Measurements from ENCODE around the gene PSD4.

PSD4 gene

DNA sequence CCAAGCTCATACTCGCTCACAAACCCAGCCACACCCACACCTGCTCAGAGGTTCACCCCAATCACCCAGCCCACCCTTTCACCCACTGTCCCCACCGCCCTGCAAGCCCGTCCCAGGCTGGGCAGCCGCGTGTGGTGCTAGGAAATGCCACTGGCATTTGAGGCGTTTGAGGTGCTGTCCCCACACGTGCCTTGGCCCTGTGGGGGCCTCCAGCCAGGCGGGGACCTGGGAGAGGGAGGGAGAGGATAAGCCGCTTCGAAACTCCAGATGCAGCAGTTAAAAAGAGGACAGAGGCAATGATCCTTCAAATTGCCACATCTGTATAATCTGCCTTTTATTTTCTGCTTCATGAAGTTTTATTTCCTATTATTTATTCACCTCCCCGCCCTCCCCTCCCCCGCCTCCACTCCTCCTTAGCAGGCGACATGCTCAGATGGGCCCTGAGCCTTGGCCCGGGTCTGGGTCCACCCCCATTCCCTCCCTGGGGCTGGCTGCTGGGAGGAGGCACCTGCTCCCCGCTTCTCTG, 35.9 kb downstream of the PSD4 start:
- no peak for DNase-seq

DNA sequence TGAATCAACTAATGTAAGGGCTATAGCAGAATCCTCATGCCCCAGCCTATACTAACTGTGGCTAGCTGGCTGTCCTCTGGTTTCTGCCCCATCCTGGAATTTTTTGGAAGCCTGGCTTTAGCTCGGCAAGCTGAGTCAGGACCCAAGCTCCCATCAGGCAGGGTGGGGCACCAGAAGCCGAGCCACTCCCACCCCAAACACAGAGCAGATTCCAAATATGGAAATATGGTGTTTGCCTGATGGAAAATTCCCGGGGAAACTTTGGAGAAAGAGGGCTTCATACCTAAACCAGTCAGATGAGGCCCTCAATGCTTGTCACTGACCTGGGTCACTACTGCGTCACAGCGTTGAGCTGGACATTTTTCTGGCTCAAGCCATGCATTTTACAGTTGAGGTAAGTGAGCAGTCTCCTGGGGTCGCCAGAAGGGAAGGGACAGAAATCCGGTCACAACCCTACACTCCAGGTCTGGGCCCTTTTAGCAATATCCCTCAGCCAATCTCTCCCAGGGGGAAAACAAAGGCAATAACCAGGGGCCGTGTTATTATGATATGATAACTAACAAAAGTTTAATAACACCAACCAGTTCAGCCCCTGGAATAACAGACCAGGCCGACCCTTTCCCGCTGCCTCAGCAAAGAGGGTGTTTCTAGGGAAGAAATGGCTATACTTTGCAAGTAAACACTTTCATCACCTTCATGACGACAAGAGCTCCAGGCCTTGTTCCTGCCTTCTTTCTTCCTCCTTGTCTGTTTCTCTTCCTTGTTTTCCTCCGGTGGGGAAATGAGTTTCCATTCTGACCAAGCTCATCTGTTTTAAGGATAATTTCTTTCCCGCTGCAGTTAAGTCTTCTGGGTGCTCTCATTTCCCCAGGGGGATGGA, 37.7 kb downstream of the PSD4 start:
- no peak for DNase-seq

DNA sequence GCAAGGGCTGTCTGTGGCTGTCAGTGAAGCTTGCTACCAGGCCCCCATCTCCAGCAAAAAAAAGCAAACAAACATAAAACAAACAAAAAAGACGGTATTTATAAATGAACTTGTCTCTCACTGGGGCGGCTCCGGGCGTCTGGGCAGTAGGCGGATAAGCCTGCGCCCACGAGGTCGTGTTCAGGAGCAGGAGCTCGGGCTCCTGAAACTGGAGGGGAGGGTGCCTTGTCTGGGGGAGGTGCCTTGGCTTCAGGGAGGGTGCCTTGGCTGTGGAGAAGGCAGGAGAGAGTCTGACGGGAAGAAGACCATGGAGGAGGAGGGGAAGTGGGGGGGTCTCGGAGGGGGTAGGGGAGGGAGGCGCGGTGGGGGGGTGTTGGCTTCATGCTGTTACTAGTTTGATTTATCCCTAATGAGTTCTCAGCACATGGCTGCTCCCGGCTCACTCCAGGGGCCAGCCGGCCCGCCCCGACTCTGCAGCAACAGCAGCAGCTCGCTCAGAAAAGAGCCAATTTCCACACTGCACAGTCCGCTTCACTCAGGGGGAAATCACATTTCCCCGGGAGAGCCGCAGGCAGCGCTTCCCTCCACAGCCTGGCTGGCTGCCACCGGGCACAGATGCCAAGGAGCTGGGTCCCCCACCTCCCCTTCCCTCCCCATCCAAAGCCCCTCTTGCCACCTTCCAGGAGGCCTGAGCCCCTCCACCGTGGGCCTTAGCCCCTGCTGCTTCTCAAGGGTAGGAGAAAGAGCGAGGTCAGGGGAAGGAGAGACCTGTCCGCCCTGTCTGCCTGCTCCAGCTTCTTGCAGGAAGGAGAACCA, 38.7 kb downstream of the PSD4 start:
- no peak for DNase-seq

DNA sequence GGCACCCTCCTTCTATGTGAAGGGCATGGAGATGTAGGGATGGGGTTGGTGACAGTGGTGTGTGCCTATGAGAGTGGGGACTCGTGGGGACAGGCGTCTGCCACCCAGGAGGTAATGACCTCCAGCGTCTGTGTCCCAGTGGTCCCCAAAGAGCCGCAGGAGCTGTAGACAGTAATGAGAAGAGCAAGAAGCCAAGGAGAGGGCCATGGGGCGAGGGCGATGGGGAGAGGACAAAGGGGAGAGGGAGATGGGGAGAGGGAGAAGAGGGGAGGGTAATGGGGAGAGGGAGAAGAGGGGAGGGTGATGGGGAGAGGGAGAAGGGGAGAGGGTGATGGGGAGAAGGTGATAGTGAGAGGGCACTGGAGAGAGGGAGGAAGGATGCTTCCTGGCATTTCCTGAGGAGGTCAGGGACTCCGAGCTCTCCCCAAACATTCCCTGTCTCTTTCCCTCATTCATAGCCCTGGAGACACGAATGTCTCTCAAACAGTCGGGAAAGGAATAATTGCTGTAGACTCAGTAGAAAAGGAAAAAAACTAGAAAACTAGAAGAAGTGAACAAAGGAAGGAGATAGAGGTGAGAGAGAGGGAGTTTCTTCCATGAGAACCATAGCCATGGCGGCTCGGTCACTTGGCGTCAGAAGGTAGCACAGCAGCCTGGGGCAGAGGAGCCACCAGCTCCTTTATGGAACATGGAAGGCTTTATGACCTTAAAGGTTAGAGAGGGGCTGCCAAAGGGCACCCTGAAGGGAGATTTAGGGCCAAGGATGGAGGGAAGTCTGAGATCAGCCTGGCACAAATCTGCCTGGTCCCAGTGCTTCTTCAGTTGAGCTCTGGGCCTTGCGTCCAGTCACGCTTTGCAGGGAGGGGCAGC, 39.5 kb downstream of the PSD4 start:
- no peak for DNase-seq

DNA sequence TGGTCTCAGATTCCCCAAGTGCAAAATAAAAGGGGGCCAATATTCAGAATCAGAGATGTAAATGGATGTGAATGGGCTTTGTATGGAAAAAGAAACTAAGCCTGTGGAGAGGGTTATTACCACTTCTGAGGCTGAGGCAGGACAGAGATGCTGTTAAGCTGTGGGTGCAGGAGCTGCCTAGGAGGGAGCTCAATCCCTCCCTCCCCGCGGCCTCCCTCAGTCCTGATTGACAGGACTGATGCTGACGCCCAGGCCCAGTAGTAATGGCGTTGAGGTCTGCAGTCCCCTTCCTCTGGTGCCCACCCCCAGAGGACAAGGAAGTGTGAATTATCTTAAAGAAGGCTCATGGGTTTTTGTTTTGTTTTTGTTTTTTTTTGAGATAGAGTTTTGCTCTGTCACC, 40.4 kb downstream of the PSD4 start:
- no peak for DNase-seq

- no peak for DNase-seq
Observed at GRCh38 chr2:113215056-113215455, 41.3 kb downstream of the PSD4 start.

GRCh38 chr2:113216321-113216720, 42.5 kb downstream of the PSD4 start:
- DNase-seq = no peak

GRCh38 chr2:113216891-113217454, 43.2 kb downstream of the PSD4 start:
- DNase-seq = no peak

DNA sequence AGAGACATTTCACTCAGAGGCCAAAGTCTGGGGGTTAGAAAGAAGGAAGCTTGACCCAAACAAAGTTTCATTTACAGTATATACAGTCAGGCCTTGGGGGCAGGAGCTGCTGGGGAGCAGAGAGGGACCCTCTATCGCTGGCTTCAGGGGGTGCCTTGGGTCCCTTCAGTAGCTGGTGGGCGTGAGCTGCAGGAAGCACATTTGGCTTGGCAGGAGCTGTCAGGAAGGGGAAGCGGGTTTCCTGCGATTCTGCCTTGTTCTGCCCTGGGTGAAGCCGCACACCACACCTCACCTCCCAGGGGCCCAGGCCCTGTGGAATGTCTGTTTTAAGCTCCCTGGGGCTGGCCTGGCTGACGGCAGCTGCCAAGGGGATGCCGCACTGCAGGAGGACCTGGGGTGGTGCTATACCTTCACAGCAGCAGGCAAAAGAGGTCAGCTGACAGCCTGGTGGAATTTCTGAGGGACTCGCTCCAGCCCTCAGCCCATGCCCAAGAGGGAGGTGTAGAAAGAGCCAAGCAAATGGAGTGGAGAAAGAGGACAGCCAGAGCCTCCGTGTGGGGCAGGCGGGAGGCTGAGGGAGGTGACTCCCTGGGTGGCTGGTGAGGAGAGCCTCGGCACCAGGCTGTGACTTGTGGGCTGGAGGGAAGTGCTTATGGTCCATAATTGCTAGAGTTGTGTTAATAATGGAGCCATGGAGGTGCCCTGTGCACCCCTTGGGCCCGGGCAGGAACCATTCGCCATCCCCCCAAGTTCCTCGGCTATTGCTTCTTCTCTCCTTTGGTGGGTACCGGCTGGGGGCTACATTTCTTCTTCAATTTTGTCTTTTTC, 43.9 kb downstream of the PSD4 start:
- DNase-seq = no peak

GRCh38 chr2:113218283-113219091, 44.7 kb downstream of the PSD4 start:
- DNase-seq = no peak

- DNase-seq = no peak
Observed at GRCh38 chr2:113219092-113219441, 45.3 kb downstream of the PSD4 start.

DNA sequence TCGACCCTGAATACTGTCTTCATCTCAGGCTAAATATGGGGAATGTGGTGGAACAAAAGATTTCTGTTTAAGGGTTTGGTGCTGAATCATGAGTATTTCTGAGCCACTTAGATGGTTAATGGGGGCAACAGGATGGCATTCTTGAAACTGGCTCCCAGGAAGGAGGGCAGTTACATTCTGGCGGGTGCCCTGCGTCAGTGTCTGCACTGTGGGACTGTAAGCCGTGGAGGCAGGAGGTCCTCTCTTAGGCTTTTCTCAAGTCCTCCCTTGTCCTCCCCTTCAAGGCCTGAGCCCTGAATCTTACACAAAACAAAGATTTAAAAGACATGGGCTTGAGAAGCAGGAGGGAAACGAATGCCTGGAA, 45.7 kb downstream of the PSD4 start:
- no peak for DNase-seq

DNA sequence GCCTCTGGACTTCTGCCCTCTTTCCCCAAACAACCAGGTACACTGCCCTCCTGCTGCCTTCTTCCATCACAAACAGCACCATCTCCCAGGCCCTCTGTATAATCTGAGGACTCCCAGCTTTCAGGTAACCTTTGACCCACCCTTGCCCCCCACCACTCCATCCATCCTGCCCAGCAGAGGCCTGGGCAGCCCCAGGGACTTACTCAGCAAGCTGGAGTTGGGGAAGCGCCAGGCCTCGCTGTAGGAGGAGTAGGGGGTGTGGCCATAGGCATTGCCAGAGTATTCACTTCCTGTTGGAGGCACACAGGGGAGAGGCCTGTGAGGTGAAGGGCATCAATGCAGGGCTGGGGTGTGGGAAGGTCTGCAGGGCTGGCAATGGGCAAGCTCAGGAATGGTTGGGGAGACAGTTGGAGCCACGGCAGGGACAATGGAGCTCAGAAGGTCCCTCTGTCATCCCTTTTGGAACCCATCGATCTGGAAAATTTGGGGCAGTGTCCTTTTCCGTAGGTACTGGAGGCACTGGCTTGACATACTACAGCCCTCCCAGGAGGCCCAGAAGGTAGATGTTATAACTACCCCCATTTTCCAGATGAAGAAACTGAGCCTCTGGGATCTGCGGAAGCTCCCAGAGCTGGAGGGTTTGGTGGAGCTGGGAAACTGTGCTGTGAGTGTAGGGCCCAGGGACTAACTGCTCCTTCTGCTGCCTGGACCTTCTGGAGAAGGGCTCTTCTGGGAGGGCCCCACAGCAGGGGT, 46.3 kb downstream of the PSD4 start:
- DNase-seq = no peak

- DNase-seq = no peak
Observed at GRCh38 chr2:113220970-113221708, 47.4 kb downstream of the PSD4 start.

DNA sequence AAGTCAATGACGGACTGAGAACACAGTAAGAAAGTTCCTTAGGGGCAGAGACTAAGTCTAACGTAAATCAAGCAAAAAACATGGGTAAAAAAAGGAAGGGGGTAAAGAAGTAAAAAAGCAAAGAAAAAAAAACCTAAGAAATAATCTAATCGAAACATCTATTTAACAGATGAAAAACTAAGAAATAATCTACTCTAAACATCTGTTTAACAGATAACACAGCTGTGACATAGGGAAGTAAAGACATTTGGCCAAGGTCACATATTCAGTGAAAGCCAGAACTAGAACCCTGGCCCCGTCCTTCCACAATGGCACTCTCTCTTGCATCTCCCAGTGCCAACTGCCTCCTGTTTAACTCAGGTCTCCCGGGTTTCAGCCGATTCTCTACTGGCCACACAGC, 48.1 kb downstream of the PSD4 start:
- DNase-seq = no peak

DNA sequence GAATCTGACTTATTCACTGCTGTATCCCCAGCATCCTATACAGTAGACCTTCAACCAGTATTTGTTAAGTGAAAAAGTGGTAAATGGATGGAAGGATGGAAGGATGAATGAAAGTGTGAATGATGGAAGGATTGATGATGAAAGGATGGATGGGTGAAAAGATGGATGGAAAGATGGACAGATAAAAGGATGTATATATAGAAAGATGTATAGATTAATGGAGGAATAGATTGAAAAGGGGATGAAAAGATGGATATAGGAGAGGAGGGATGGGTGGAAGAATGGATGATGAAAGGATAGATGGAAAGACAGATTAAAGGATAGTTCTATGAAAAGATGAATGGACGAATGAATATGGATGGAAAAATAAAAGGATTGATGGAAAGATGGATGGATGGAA, 50.0 kb downstream of the PSD4 start:
- DNase-seq = no peak

DNA sequence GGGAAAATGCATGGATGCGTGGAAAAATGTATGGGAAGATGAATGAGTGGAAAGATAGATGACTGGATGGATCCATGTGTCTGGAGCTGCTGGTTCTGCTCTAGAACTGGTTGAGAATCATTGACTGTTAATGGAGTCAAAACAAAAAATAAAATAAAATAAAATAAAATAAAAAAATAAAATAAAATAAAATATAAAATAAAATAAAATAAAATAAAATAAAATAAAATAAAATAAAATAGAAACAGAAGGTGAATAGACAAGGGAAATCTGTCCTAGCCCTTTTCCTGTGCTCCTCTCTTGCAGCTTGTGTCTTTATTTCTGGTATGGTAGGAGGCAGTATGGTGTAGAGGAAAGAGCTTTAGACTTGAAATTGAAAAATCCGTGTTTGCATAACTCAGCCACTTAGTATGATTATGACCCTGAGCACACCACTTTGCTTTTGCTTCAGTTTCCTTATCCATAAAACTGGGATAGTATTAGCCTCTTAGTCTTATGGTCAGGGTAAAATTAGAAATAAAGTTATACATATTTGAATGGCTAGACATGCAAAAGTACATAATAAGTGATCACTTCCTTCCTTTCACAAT, 51.0 kb downstream of the PSD4 start:
- DNase-seq = no peak

DNA sequence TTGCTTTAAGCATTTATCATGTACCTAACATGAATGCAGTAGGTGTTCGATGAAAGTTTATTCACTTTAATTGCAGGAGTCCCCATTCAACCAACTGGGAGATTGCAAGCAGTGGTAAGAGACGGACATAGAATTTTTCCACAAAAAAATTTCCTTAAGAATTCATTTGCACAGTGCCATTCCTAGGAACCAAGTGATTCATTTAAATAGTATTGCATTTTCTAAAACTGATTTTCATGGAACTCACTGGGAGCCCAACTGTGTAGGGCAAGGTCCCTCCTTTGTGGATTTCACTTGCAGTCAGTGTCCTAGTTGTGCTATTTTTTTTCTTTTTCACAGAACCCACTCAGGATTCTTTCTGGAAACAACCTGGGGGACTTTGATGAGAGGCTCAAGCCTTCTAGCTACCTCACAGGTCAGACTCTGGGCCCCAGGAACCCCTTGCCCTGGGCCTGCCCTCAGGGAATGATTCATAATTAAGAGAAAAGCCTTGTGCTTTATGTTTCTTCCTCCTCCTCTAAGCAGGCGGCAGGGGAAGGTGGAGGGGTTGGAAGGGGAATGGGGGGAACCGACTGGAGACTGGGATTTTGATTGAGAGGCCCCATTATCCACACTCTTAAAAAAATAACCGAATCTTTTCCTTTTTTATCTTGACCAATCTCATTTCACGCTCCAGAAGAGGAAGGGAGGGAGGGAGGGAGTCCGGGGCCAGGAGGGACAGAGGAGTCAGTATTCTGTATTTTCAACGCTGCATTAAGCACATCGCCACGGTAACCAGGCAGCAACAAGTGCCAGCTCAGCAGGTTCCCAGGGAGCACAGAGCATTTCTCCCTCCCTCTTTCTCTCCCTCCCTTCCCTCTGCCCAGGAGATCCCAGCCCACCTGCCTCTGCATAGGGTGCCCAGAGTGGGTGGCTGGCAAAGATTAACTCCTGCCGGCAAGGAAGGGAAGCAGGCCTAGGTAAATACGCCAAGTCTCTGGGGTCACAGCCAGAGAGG, 51.8 kb downstream of the PSD4 start:
- DNase-seq = no peak

All from NCI-H2107 (cell line).